GM20000 (cell line): ENCODE data around the gene DDIT4.
A peak's percentile ranks its signal among the peaks of the same experiment; 100 is the strongest.
"Not testable (repeated sequence)": the region's sequence is repeated elsewhere in the genome, so short reads cannot be mapped to it uniquely, and the experiment has no call there.

Experiments used
- DNase-seq: peaks from one replicate; pipeline ENCODE4 v3.0.0; 2012; ENCODE audit warnings: low spot score
- CTCF ChIP-seq: IDR thresholded peaks from 2 replicates; pipeline ENCODE4 v1.5.1; 2012; ENCODE audit warnings: mild to moderate bottlenecking, control low read depth; ENCODE audit errors: extremely low read depth, missing control alignments

The DDIT4 gene

GRCh38 chr10:72243822-72244437, 29.8 kb upstream of the DDIT4 start:
- DNase-seq = no peak
- TF ChIP-seq CTCF = no peak

- no peak for DNase-seq
- TF ChIP-seq CTCF = no peak
Measured at GRCh38 chr10:72244573-72245038, 29.1 kb upstream of the DDIT4 start.

- no peak for DNase-seq
- TF ChIP-seq CTCF = no peak
Measured at GRCh38 chr10:72245949-72246525, 27.7 kb upstream of the DDIT4 start.

- DNase-seq = peak; percentile 77
- TF ChIP-seq CTCF = no peak
Measured at GRCh38 chr10:72248468-72249151, 25.1 kb upstream of the DDIT4 start.

- DNase-seq = not testable (repeated sequence)
Measured at GRCh38 chr10:72249176-72249862, 24.4 kb upstream of the DDIT4 start.

GRCh38 chr10:72250666-72251065, 23.1 kb upstream of the DDIT4 start:
- no peak for DNase-seq
- no peak for TF ChIP-seq CTCF

- TF ChIP-seq CTCF = no peak
- DNase-seq = no peak
Measured at GRCh38 chr10:72251635-72252034, 22.1 kb upstream of the DDIT4 start.
